ENCODE measurements around the gene LYST. TPM values are rescaled to one million over a fixed set of nuclear protein-coding genes. Genes with fewer than 3 reads are reported as not detected.
"Not testable (repeated sequence)": the region's sequence is repeated elsewhere in the genome, so short reads cannot be mapped to it uniquely, and the experiment has no call there.

The LYST gene
- polyA plus RNA-seq, 1 donor from 2014 or later, result 23.4 TPM

DNA sequence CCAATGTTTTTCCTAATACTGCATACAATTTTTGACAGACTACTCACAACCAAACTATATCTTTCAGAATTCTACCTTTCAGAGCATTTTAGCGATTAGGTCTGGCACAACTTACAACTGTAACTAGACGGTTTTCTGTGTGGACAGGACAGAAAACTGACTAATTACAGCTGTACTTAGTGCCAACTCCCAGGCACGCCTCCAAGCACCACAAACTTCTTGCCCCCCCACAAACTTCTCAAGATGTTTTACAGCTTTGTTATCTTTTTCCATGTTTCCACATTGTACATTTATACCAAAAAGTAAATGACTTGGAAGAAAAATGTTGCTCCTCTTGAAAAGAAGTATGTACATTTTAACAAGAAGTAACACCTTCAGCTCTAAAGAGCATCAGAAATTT, 13.8 kb downstream of the LYST start:
- Histone ChIP-seq H3K79me2 (replicated peaks; ENCODE audit: insufficient read depth, low read length) (no peaks in the 10 kb centered on the region), H3K9ac (ENCODE audit: low read length) (no peak overlapping the region), H3K4me3 (ENCODE audit: low read length) (no peak overlapping the region), H3K27ac (ENCODE audit: low read length) (no peak overlapping the region), H3K4me2 (ENCODE audit: low read length) (no peak overlapping the region), H3K9me2 (ENCODE audit: insufficient read depth, low read length) (no peaks in the 10 kb centered on the region), H3F3A (ENCODE audit: insufficient read depth, low read length, poor library complexity, severe bottlenecking) (peaks cover 5% of the 10 kb centered on the region), H2AFZ (ENCODE audit: low read depth, low read length) (no peak overlapping the region), H4K20me1 (ENCODE audit: insufficient read depth) (no peaks in the 10 kb centered on the region), H3K36me3 (ENCODE audit: insufficient read depth, low read length) (no peaks in the 10 kb centered on the region), H3K9me3 (ENCODE audit: low read length) (no peaks in the 10 kb centered on the region), H3K27me3 (ENCODE audit: insufficient read depth, low read depth, low read length) (no peaks in the 10 kb centered on the region)
- TF ChIP-seq SMC3 (conservative IDR thresholded peaks at IDR 0.05; ENCODE audit: poor library complexity) (no peak), MXI1 (conservative IDR thresholded peaks at IDR 0.05; ENCODE audit: poor library complexity, severe bottlenecking) (no peak), EZH2 (IDR thresholded peaks at IDR 0.05; ENCODE audit: borderline replicate concordance, insufficient read depth, low read length, poor library complexity, severe bottlenecking) (no peak), POLR2AphosphoS5 (IDR thresholded peaks at IDR 0.05) (no peak), TAF1 (IDR thresholded peaks at IDR 0.05; ENCODE audit: low read depth) (no peak), EP300 (conservative IDR thresholded peaks at IDR 0.05; ENCODE audit: poor library complexity, severe bottlenecking) (no peak), RAD21 (conservative IDR thresholded peaks at IDR 0.05) (no peak)
- TF ChIP-seq, protein P1, sequence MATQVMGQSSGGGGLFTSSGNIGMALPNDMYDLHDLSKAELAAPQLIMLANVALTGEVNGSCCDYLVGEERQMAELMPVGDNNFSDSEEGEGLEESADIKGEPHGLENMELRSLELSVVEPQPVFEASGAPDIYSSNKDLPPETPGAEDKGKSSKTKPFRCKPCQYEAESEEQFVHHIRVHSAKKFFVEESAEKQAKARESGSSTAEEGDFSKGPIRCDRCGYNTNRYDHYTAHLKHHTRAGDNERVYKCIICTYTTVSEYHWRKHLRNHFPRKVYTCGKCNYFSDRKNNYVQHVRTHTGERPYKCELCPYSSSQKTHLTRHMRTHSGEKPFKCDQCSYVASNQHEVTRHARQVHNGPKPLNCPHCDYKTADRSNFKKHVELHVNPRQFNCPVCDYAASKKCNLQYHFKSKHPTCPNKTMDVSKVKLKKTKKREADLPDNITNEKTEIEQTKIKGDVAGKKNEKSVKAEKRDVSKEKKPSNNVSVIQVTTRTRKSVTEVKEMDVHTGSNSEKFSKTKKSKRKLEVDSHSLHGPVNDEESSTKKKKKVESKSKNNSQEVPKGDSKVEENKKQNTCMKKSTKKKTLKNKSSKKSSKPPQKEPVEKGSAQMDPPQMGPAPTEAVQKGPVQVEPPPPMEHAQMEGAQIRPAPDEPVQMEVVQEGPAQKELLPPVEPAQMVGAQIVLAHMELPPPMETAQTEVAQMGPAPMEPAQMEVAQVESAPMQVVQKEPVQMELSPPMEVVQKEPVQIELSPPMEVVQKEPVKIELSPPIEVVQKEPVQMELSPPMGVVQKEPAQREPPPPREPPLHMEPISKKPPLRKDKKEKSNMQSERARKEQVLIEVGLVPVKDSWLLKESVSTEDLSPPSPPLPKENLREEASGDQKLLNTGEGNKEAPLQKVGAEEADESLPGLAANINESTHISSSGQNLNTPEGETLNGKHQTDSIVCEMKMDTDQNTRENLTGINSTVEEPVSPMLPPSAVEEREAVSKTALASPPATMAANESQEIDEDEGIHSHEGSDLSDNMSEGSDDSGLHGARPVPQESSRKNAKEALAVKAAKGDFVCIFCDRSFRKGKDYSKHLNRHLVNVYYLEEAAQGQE (IDR thresholded peaks at IDR 0.05; ENCODE audit: borderline replicate concordance), result no peak
- TF ChIP-seq, protein P2, sequence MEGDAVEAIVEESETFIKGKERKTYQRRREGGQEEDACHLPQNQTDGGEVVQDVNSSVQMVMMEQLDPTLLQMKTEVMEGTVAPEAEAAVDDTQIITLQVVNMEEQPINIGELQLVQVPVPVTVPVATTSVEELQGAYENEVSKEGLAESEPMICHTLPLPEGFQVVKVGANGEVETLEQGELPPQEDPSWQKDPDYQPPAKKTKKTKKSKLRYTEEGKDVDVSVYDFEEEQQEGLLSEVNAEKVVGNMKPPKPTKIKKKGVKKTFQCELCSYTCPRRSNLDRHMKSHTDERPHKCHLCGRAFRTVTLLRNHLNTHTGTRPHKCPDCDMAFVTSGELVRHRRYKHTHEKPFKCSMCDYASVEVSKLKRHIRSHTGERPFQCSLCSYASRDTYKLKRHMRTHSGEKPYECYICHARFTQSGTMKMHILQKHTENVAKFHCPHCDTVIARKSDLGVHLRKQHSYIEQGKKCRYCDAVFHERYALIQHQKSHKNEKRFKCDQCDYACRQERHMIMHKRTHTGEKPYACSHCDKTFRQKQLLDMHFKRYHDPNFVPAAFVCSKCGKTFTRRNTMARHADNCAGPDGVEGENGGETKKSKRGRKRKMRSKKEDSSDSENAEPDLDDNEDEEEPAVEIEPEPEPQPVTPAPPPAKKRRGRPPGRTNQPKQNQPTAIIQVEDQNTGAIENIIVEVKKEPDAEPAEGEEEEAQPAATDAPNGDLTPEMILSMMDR (IDR thresholded peaks at IDR 0.05; ENCODE audit: poor library complexity, severe bottlenecking), result no peak

DNA sequence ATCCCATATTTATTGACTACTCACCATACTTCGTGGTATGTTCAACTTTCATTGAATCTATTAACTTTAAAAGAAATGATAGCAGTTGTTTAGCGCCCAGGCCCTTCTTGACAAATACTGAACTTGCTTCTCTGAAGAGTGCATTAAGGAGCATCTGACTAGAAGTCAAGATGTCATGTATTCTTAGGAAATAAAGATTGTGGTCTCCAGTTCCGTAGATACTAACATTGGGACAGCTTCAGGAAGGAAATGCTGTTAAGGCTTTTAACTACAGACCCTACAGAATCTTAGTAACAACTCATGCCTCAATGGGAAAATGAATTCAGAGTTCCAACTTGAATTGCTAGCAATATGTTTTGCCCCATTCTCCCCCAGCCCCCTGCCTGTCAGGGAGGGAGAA, 14.8 kb downstream of the LYST start:
- Histone ChIP-seq H3K27ac (ENCODE audit: low read length) (peak overlapping the region; percentile 35), H3K4me3 (ENCODE audit: low read length) (peak overlapping the region; percentile 23), H3K4me2 (ENCODE audit: low read length) (no peak overlapping the region), H3K9me3 (ENCODE audit: low read length) (no peaks in the 10 kb centered on the region), H3K36me3 (ENCODE audit: insufficient read depth, low read length) (no peaks in the 10 kb centered on the region), H3K9ac (ENCODE audit: low read length) (no peak overlapping the region), H3K79me2 (replicated peaks; ENCODE audit: insufficient read depth, low read length) (no peaks in the 10 kb centered on the region), H3K27me3 (ENCODE audit: insufficient read depth, low read depth, low read length) (no peaks in the 10 kb centered on the region), H3K9me2 (ENCODE audit: insufficient read depth, low read length) (no peaks in the 10 kb centered on the region), H2AFZ (ENCODE audit: low read depth, low read length) (no peak overlapping the region), H4K20me1 (ENCODE audit: insufficient read depth) (no peaks in the 10 kb centered on the region), H3F3A (ENCODE audit: insufficient read depth, low read length, poor library complexity, severe bottlenecking) (peaks cover 5% of the 10 kb centered on the region)
- TF ChIP-seq TAF1 (IDR thresholded peaks at IDR 0.05; ENCODE audit: low read depth) (no peak), RAD21 (conservative IDR thresholded peaks at IDR 0.05) (no peak), EP300 (conservative IDR thresholded peaks at IDR 0.05; ENCODE audit: poor library complexity, severe bottlenecking) (no peak), EZH2 (IDR thresholded peaks at IDR 0.05; ENCODE audit: borderline replicate concordance, insufficient read depth, low read length, poor library complexity, severe bottlenecking) (no peak), POLR2AphosphoS5 (IDR thresholded peaks at IDR 0.05) (no peak), SMC3 (conservative IDR thresholded peaks at IDR 0.05; ENCODE audit: poor library complexity) (no peak), MXI1 (conservative IDR thresholded peaks at IDR 0.05; ENCODE audit: poor library complexity, severe bottlenecking) (no peak)
- TF ChIP-seq, protein P2 (IDR thresholded peaks at IDR 0.05; ENCODE audit: poor library complexity, severe bottlenecking), result no peak
- TF ChIP-seq, protein P1 (IDR thresholded peaks at IDR 0.05; ENCODE audit: borderline replicate concordance), result no peak

DNA sequence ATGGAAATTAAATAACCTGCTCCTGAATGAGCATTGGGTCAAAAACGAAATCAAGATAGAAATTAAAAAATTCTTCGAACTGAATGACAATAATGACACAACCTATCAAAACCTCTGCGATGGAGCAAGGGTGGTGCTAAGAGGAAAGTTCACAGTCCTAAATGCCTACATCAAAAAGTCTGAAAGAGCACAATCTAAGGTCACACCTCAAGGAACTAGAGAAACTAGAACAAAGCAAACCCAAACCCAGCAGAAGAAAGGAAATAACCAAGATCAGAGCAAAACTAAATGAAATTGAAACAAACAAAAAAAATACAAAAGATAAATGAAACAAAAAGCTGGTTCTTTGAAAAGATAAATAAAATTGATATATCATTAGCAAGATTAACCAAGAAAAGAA, 18.5 kb downstream of the LYST start:
- H3K9ac ChIP-seq (ENCODE audit: low read length); H3K4me2 ChIP-seq (ENCODE audit: low read length); H3K4me3 ChIP-seq (ENCODE audit: low read length); H3K27ac ChIP-seq (ENCODE audit: low read length); H2AFZ ChIP-seq (ENCODE audit: low read depth, low read length); H3K9me3 ChIP-seq (ENCODE audit: low read length); H3K27me3 ChIP-seq (ENCODE audit: insufficient read depth, low read depth, low read length); H3F3A ChIP-seq (ENCODE audit: insufficient read depth, low read length, poor library complexity, severe bottlenecking); H3K79me2 ChIP-seq (replicated peaks; ENCODE audit: insufficient read depth, low read length); H4K20me1 ChIP-seq (ENCODE audit: insufficient read depth); H3K9me2 ChIP-seq (ENCODE audit: insufficient read depth, low read length); H3K36me3 ChIP-seq (ENCODE audit: insufficient read depth, low read length): not testable (repeated sequence)

Measured in neural cell (in vitro differentiated cells).